K562 (cell line): ENCODE results near the gene GABARAPL2.

ENCODE experiments used
- ARID2 ChIP-seq: fragments of 450-650 bp; IDR thresholded peaks from 2 replicates; pipeline ENCODE4 v1.6.1; 2017; ENCODE audit warnings: antibody characterized with exemption, mild to moderate bottlenecking
- ATF7 ChIP-seq: fragments of 450-650 bp; IDR thresholded peaks from 2 replicates; pipeline ENCODE4 v1.7.1; 2014; ENCODE audit warnings: mild to moderate bottlenecking, moderate library complexity
- CHD1 ChIP-seq: fragments of 200-600 bp; sonication (generic); IDR thresholded peaks from one replicate; pipeline ENCODE4 v1.6.1; 2012; ENCODE audit warnings: mild to moderate bottlenecking, moderate library complexity, low read length, inconsistent platforms
- EP300 ChIP-seq: IDR thresholded peaks from 2 replicates; pipeline ENCODE4 v1.6.1; 2012; ENCODE audit warnings: low read length, improper control_type of control experiment
- ESRRA ChIP-seq: fragments of 450-650 bp; IDR thresholded peaks from 2 replicates; pipeline ENCODE4 v1.6.1; 2014; ENCODE audit warnings: low read depth, mild to moderate bottlenecking, moderate library complexity, borderline replicate concordance
- NFATC3 ChIP-seq: fragments of 450-650 bp; IDR thresholded peaks from 2 replicates; pipeline ENCODE4 v1.6.1; 2017; ENCODE audit warnings: mild to moderate bottlenecking
- ZNF184 ChIP-seq: sonication (generic); formaldehyde crosslinking; IDR thresholded peaks from 2 replicates; pipeline ENCODE4 v1.5.0; 2020; ENCODE audit warnings: missing genetic modification reagents
- ZNF431 ChIP-seq: sonication (generic); formaldehyde crosslinking; IDR thresholded peaks from 2 replicates; pipeline ENCODE4 v1.8.0; 2022; ENCODE audit warnings: mild to moderate bottlenecking, missing genetic modification reagents
- TF ChIP-seq, protein P1 (sequence below): sonication (generic); formaldehyde crosslinking; IDR thresholded peaks from 2 replicates; pipeline ENCODE4 v1.5.0; 2020; ENCODE audit warnings: missing genetic modification reagents

- TF ChIP-seq CHD1 (no peak), ZNF431 (no peak), ATF7 (no peak), ARID2 (no peak), ESRRA (no peak), ZNF184 (CRISPR knock-in tag) (no peak), NFATC3 (no peak), EP300 (no peak)
- TF ChIP-seq, protein P1, sequence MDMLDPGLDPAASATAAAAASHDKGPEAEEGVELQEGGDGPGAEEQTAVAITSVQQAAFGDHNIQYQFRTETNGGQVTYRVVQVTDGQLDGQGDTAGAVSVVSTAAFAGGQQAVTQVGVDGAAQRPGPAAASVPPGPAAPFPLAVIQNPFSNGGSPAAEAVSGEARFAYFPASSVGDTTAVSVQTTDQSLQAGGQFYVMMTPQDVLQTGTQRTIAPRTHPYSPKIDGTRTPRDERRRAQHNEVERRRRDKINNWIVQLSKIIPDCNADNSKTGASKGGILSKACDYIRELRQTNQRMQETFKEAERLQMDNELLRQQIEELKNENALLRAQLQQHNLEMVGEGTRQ (CRISPR knock-in tag): no peak
Measured at GRCh38 chr16:75615619-75616018, 49.4 kb downstream of the GABARAPL2 start.
